Measurements from ENCODE around the gene FBRS.

The FBRS gene

DNA sequence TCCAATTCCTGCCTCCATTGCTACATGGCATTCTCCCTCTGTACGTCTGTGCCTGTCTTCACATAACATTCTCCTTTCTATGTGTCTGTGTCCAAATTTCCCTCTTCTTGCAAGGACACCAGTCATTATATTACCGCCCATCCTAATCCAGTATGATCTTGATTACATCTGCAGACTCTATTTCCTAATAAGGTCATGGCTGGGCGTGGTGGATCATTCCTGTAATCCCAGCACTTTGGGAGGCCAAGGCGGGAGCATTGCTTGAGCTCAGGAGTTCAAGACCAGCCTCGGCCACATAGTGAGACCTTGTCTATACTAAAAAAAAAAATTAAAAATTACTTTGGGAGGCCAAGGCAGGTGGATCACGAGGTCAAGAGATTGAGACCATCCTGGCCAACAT, 12.5 kb upstream of the FBRS start:
- DNase-seq, result no peak

DNA sequence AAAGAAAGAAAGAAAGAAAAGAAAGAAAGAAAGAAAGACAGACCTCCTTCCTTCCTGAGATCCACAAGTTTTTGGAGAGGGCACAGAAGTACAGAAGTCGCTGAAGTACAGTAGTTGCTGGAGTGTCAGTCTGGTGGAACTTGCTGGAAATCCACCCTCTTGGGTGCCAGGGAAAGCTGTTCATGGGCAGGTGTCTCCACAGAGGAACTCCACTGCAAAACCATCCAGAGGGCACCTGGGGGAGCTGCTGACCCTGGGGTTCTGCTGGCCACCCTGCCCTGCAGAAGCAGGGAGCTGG, 11.0 kb upstream of the FBRS start:
- no peak for DNase-seq

DNA sequence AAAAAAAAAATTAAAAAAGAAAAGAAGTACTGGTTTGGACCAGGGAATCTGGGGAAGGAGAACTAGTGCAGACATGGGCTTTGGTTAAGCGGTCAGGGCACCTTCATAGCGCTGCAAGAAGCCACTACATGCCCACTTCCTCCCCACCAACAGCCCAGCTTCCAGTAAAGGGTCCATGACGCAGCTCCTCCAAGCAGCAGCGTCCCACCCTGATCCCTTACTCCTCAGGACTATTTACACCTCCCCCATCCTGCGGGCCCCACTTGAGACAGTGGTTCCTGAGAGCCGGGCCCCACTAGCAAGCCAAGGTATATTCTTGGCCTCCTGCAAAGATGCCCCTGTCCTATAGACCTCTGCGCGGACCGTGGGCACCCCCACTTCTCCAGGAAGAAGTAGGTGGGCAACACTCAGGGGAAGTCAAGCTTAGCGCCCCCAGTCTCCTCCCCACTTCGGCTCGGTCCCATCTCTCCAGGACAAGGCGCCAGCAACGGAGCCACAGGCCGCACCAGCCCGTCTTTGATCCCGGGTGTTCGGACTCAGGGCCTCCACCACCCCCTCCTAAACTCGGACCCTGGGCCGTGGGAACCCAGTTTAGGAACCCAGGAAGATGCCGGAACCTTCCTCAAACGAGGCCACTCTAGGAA, 8.4 kb upstream of the FBRS start:
- peak; percentile 27 for DNase-seq

DNA sequence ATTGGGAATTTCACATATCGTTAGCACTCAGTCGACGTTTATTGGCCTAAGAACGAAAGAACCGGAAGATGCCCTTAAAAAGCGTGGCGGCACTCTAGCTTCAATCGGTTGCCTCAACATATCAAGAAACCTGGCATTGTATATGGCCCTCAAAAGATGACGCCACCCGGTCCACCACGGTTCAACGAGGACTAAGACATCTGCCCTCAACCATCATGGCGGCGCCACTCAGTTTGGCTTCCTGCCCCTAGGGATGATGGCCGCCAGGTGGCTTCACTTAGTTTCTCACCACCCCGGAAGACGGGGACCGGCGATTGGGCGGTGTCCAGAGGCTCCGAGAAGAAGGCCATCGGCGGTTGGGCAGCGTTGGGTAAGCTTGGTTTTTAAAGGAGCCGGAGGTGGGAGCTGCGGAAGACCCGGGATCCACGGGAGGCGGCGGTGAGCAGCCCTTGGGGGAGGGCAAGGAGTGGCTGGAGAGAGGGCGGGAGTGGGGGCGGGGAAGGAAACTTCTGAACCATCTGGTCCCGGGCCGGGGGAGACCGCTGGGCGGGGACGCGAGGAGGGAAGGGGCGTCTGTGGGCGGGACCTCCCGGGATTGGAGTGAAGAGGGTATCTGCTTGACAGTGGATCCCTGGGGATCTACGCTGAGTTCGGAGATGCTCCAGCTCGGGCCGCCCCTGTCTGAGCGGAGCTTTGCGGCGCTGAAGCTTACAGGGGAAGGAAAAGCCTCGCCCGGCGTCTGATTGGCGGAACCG, 7.7 kb upstream of the FBRS start, which contains the start of gene PRR14:
Gene PRR14 (plus strand): TSS at position 592 of the 755 bp plus-strand sequence. CDS start 686 bp downstream, outside the sequence.
- DNase-seq, result peak; percentile 100

DNA sequence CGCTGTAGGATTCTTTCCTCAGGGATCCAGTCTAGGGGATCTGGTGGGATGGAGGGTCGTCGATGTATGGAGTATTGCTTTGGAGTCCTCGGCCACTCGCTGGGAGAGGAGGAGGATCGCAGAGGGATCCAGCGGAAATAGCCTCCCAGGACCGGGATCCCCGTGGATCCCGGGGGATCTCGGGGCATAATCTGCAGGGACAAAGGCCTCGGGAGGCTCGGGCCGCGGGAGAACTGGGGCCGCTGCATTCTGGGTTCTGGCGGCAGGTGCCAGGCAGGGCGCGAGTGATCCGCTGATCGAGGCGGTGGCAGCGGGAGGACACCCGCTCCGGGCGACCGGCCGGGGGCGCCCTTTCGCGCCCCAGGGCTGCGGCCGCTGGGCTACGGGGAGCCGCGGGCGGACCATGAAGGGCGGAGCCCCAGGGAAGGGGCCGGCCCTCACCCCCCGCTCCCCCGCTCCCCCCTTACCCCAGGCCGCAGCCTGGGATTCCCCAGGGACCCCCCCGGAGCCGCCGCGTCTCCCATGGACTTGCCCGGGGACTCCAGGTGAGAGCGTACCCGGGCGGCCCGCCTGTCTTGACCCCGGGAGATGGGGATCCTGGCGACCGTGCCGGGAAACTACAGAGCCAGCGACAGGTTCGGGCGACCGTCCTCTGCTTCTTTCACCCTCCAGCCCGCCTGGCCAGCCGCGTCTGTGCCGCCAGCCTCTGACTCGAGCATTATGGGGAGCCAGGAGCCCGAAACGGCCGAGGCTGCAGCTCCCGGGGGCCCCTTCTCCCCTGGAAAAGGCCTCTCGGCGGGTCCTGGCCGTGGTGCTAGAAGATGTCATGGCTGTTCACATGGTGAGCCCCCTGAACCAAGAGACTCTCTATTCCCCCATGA, 6.9 kb upstream of the FBRS start:
- DNase-seq, result peak; percentile 88

DNA sequence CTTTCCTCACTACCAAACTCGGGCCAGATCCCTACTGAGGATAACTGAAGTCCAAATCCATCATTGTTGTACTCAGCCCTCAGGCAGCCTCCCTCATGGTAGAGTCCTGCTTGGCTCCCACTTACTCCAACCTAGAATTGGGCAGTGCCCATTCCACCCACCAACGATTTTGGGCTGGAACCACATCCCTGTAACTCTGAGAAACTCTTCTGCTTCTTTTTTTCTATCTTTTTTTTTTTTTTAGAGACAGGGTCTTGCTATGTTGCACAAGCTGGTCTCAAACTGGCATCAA, 6.3 kb upstream of the FBRS start:
- DNase-seq, result no peak

DNA sequence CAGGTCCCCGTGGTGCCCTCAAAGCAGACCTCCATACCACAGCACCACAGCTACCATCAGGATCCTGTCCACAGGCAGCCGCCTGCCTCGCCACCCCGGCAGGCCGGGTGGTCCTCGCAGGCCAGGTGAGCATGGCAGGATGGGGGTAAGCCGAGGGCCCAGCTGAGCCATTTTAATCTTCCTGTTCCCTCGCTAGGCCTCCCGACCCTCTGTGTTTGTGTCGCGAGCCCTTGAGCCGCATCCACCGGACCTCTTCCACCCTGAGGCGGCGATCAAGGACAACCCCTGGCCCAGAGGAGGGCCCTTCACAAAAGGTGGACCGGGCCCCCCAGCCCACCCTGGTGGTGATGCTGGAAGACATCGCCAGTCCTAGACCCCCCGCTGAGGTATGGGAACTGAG, 5.5 kb upstream of the FBRS start:
- no peak for DNase-seq

DNA sequence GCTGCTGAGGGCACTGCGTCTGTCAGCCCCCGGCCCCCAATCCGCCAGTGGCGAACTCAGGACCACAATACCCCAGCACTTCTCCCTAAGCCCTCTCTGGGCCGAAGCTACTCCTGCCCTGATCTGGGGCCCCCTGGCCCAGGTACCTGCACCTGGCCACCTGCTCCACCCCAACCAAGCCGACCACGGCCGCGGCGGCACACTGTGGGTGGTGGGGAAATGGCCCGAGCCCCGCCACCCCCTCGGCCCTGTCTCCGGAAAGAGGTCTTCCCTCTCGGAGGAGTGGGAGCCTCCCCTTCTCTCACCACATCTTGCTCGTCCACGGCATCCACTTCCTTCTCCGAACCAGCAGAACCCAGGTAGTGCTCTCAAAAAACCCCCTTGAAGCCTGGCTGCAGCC, 3.4 kb upstream of the FBRS start:
- DNase-seq, result no peak

DNA sequence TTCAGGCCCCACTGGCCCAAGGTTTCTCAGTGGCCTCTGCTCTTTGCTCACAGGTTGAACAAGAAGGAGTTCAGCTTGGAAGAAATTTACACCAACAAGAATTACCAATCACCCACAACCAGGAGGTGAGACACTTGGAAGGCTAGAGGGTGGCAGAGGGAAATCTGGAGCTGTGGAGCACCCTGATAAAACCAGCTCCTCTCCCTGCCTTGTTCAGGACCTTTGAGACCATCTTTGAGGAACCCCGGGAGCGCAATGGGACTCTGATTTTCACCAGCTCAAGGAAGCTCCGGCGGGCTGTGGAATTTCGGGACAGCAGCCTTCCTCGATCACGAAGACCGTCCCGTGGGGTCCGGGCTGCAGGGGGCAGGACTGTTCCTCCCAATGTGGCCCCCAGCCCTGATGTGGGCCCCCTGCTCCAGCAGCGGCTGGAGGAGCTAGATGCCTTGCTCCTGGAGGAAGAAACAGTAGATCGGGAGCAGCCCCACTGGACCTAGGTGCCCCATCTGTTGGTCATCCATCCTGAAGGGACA, 2.4 kb upstream of the FBRS start:
- no peak for DNase-seq

DNA sequence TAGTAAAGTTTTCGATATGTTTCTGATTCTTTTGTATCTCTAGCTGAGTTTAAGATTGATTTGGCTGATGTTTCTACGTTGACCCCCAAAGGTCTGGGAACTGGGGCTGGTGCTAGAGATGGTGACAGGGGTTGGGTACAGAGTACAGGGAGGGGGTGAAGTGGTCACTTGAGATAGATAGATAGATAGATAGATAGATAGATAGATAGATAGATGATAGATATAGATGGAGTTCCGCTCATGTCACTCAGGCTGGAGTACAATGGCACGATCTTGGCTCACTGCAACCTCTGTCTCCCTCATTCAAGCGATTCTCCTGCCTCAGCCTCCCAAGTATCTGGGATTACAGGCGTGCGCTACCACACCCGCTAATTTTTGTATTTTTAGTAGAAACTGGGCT, 1.8 kb upstream of the FBRS start:
- DNase-seq, result no peak

DNA sequence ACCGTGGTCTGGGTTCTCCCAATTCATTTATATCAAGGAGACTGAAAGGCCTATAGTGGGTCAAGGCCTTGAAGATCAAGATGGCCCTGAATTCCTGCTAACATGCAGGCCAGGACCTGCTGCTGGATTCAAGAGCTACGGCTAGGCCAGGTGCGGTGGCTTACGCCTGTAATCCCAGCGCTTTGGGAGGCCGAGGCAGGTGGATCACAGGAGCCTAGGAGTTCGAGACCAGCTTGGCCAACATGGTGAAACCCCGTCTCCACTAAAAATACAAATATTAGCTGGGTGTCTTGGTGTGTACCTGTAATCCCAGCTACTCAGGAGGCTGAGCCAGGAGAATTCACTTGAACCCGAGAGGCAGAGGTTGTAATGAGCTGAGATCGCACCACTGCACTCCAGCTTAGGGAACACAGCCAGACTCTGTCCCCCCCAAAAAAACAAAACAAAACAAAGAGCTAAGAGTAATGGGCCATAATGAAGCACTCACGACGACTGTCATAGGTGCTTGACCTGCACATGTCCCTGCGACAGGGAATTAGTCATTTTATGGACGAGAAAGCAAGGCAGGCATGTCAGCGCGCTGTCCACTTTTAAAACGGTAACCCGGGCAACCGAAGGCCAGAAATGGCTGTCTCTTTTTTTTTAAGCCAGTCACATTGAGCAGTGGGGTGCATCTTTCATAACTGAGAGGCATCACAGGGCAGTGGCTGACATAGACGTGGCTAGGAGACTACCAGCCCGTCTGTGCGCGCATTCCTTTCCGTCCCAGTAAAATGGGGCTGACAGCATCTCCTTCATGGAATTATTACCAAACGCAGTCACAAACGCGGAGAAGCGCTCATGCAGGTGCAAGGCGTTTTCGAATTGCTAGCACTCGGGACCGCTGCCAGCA, 1.0 kb upstream of the FBRS start:
- DNase-seq, result no peak

DNA sequence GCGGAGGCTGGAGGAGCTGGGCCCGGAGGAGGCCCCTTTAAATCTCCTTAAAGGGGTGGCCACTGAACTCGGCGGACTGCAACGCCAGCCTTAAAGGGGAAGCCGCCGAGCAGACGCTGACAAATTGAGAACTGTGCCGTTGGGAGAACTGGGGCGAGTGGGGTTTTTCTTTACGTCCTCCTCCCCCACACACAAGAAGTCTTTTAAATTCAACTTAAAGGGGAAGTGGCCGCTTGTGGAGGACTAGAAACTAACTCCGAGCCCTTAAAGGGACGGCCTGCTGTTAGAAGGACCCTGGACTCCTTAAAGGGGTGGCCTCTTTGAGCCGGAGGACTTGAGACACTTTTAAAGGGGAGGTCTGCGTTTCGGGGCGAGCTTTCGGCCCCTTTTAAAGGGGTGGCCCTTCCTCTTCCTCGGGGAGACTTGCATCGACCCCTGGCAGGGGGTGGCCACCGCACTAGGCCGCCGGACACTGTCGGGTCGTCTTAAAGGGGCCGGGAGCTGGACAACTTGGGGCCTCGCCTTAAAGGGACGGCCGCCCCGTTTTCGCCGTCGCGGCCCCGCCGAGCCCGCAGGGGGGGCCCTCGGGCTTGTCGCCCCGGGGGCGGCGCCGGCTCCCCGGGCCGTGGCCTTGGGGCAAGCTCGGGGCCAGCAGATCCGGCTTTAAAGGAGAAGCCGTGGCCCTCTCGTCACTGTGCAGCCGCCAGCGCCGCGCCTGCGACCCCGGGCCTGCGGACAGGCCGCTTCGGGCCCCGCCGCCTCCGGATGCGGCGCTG, 688 bp downstream of the FBRS start:
- no peak for DNase-seq

DNA sequence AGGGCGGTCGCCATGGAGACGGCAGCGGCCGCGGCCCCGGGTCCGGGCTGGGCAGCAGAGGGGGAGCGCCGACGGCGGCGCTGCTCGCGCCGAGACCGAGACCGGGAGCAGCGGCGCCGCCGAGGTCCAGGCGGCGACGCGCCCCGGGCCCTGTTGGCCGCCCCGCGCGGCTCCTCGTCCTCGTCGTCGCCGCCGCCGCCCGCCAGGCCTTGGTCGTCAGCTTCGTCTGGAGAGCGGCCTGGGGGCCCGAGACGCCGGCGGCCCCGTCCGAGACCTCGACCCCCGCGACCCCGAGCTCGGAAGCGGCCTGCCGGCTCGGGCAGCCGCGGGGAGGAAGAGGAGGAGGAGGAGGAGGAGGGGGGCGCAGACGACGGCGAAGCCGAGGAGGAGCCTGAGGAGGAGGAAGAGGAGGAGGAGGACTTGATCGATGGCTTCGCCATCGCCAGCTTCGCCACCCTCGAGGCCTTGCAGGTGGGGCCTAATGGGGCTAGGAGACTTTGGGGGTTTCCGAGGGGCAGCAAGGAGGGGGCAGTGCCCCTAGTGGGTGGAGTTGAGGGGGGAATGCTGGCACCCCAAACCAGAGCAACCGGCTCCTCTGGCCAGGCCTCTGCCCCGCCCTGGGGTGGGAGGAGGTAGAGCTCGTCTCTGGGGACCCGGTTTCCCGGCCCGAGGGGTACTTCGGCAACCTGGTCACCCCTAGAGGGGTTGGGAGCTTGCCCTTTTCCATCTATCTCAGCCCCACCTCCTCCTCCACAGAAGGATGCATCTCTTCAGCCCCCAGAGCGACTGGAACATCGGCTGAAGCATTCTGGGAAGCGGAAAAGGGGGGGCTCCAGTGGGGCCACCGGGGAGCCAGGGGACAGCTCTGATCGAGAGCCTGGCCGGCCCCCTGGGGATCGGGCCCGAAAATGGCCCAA, 1.5 kb downstream of the FBRS start:
- DNase-seq, result peak; percentile 53

DNA sequence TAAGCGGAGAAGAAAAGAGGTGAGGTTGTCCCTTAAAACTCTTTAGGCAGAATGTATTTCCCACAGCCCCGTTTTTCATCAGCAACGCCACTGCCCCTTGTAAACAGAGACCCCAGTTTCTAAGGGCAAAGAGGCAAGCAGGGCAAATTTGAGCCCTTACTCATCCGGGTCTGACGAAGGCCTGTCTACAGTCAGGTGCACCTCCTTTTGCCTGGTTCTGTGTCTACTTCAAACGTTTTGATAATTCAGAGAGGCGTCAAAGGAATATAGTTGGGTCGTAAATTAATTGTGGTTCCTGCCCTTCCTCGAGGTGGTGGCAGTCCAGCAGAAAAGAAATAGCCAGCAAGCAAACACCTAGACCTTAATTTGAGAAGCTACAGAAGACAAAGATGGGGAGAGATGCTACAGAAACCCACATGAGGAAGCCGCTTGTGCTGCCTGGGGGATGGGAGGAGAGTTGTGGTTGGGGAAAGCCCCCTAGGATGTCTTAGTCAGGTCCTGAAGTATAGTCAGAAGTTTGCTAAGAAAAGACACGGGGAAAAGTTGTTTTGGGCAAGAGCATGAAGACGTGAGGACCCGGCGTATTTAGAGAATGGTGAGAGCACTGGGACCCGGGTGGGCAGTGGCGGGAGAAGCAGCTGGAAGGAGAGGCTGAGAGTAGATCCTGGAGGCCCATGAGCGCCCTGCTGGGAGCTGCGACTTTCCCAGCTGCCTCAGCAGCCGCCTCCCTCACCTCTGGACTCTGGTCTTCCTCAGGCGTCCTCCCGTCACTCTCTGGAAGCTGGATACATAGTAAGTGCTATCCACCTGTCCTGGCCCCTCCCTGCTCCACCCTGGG, 2.4 kb downstream of the FBRS start:
- peak; percentile 89 for DNase-seq

DNA sequence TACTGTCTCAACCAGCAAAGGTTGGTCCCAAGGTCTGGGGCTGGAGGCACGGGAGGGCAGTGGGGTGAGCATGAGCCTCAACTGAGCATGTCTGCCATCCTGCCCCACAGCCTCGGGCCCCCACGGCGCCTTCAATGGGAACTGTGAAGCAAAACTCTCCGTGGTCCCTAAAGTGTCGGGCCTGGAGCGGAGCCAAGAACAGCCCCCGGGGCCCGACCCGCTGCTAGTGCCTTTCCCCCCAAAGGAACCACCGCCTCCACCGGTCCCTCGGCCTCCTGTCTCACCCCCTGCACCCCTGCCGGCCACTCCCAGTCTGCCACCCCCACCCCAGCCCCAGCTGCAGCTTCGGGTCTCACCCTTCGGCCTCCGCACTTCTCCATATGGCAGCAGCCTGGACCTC, 4.2 kb downstream of the FBRS start:
- DNase-seq, result no peak

DNA sequence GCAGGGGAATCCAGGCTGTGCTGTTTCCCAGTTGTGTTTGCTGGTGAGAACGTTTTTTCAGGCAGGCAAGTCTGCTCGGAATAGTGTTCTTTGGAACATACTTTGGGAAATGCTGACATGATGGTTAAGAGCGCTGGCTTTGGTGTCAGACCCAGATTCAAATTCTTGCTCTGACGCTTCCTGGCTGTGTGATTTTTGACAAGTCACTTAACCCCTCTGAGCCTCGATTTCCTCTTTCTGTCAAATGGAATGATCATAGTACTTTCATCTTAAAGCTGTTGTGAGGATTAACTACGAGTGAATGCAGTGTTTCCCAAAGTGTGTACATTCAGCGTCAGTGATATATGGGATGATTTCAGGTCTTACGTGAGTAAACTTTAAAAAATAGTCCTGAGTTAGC, 4.8 kb downstream of the FBRS start:
- DNase-seq, result no peak

DNA sequence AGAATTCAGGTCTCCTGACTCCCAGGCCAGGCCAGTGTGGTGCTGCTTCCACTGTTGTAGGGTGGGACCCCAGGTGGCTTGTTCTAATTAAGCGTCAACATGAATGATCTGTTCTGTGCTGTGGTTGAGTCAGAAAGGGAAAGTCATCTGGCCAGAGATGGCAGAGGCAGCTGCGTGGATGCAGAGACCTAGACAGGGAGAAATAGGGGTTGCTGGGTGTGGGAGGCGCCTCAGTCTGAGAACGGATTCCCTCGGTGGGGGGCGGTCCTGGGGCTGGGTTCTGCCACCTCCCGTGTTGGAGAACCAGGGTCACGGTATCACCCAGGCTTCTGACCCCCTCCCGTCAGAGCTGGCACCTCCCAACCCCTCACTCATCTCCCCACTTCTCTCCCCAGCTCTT, 5.6 kb downstream of the FBRS start:
- peak; percentile 30 for DNase-seq

DNA sequence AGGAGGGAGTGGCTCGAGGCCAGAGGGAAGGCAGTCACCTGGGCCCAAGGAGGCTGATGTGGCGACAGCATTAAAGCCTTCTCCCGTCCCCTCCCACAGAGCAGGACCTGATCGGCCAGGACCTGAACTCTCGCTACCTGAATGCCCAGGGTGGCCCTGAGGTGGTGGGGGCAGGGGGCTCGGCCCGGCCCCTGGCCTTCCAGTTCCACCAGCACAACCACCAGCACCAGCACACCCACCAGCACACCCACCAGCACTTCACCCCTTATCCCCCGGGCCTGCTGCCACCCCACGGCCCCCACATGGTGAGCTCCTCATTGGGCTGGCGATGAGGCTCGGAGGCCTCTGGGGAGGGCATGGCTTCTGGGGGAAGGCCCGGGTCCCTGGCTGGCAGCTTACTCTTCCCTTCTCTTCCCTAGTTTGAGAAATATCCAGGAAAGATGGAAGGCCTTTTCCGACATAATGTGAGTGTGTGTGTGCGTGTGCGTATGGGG, 6.4 kb downstream of the FBRS start:
- DNase-seq, result no peak

DNA sequence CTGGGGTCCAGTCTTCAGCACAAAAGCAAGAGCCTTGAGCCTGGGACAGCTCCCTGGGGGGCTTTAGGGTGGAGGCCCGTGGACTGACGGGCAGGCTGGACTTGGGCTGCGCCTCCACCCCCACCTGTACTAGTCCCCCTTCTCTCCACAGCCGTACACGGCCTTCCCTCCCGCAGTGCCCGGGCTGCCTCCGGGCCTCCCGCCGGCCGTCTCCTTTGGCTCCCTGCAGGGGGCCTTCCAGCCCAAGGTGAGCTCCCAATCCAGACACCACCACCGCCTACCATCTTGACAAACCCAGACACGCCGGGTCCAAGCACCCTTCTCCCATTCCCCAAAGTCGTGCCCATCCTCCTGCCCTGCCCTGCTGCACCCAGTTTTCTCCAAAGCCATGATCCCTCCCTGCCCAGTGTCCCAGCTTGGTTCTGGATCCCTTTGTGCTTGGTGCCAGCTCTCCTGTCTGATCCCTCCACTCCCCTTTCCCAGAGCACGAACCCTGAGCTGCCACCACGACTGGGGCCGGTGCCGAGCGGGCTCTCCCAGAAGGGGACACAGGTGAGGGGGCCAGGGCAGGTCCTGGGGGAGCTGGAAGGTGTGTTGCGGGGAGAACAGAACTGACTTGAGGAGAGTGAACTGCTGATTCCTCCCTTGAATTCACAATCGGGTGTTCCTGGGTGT, 7.1 kb downstream of the FBRS start:
- no peak for DNase-seq
